Thoracic aorta (tissue), 2 donors: ENCODE data around the gene PBX3. TPM values are rescaled to one million over a fixed set of nuclear protein-coding genes. Genes with fewer than 3 reads are reported as not detected.

Experiments
- ATAC-seq: fragments of 150-250 bp; one replicate; pipeline ENCODE4 v1.8.0; 2017; ENCODE audit warnings: low read depth; ENCODE audit not compliant: insufficient number of reproducible peaks, low FRiP score
- DNase-seq: peaks from one replicate; pipeline ENCODE4 v3.0.0-alpha.2; 2020; ENCODE audit warnings: low spot score
- H3K27ac ChIP-seq, 2 donors: fragments of 200-600 bp; sonication (generic); 1 replicate in 1 of 2; 2 replicates in 1 of 2; pipeline ENCODE4 v1.5.1; 2016; ENCODE audit warnings: mild to moderate bottlenecking in 2 of 2, moderate library complexity in 2 of 2
- H3K27me3 ChIP-seq: fragments of 200-600 bp; sonication (generic); replicated peaks from 2 replicates; pipeline ENCODE4 v1.6.0; 2016; ENCODE audit warnings: mild to moderate bottlenecking; ENCODE audit not compliant: insufficient read depth
- H3K36me3 ChIP-seq: fragments of 200-600 bp; sonication (generic); one replicate; pipeline ENCODE4 v1.5.1; 2016
- H3K4me1 ChIP-seq, 2 donors: fragments of 200-600 bp; sonication (generic); 1 replicate in 1 of 2; 2 replicates in 1 of 2; pipeline versions ENCODE4 v1.5.1 to v1.6.0; 2016; ENCODE audit warnings: low read depth in 2 of 2, mild to moderate bottlenecking in 1 of 2; ENCODE audit not compliant: control insufficient read depth in 1 of 2
- H3K4me3 ChIP-seq: fragments of 200-600 bp; sonication (generic); 2 replicates; pipeline ENCODE4 v1.5.1; 2016; ENCODE audit warnings: mild to moderate bottlenecking
- H3K9me3 ChIP-seq: fragments of 200-600 bp; sonication (generic); 2 replicates; pipeline ENCODE4 v1.5.1; 2016
- total RNA-seq, 2 donors: library from RNA; depleted of rRNA; stranded (reverse); fragments of >200 nt; gene quantifications; one replicate each; pipeline versions ENCODE4 v1.1.0 to v1.2.3, GENCODE V29; 2016
- TF ChIP-seq, protein P1 (sequence below): fragments of 200-600 bp; sonication (generic); IDR thresholded peaks from one replicate; pipeline ENCODE4 v1.5.1; 2019; ENCODE audit warnings: antibody characterized with exemption

Gene PBX3
- total RNA-seq, 2 donors from 2014 or later: 23.9 to 34.8 TPM

- H3K9me3 ChIP-seq: no peaks in the 10 kb centered on the region
- H3K4me3 ChIP-seq: no peak overlapping the region
- ATAC-seq (no peak), DNase-seq (no peak)
- TF ChIP-seq, protein P1, sequence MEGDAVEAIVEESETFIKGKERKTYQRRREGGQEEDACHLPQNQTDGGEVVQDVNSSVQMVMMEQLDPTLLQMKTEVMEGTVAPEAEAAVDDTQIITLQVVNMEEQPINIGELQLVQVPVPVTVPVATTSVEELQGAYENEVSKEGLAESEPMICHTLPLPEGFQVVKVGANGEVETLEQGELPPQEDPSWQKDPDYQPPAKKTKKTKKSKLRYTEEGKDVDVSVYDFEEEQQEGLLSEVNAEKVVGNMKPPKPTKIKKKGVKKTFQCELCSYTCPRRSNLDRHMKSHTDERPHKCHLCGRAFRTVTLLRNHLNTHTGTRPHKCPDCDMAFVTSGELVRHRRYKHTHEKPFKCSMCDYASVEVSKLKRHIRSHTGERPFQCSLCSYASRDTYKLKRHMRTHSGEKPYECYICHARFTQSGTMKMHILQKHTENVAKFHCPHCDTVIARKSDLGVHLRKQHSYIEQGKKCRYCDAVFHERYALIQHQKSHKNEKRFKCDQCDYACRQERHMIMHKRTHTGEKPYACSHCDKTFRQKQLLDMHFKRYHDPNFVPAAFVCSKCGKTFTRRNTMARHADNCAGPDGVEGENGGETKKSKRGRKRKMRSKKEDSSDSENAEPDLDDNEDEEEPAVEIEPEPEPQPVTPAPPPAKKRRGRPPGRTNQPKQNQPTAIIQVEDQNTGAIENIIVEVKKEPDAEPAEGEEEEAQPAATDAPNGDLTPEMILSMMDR: no peak
- peaks cover 3 to 7% of the 10 kb centered on the region in 2 donors for H3K4me1 ChIP-seq
- H3K27me3 ChIP-seq: no peaks in the 10 kb centered on the region
- H3K27ac ChIP-seq: no peak overlapping the region
- no peaks in the 10 kb centered on the region for H3K36me3 ChIP-seq
These were observed 138.3 kb downstream of the PBX3 start for GRCh38 chr9:125885405-125886034.

GRCh38 chr9:125886365-125886764, 139.2 kb downstream of the PBX3 start:
- no peak for ATAC-seq
- Histone ChIP-seq H3K27me3 (no peaks in the 10 kb centered on the region), H3K36me3 (no peaks in the 10 kb centered on the region), H3K4me3 (no peak overlapping the region), H3K4me1 (peaks cover 6 to 10% of the 10 kb centered on the region in 2 donors), H3K27ac (no peak overlapping the region), H3K9me3 (no peaks in the 10 kb centered on the region)
- no peak for DNase-seq
- TF ChIP-seq, protein P1: no peak

DNA sequence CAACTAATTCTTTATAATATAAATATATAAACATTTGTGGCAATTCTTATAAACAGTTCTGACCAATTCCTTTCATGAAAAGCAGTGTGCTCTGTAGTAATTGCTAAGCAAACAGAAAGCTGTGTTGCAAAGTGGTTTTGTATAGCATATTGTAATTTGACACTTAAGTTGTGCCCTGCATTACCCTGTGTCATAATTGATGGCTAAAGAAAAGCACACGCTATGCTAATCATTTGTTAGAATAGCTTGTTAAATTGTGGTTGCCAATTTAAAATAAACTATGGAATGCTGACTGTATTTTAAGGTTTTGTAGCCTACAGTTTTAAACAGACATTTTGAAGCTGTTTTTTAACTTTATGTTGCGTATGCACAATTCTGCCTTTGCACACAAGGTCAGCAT, 140.0 kb downstream of the PBX3 start:
- H3K27ac ChIP-seq: no peak overlapping the region
- no peak overlapping the region for H3K4me3 ChIP-seq

DNA sequence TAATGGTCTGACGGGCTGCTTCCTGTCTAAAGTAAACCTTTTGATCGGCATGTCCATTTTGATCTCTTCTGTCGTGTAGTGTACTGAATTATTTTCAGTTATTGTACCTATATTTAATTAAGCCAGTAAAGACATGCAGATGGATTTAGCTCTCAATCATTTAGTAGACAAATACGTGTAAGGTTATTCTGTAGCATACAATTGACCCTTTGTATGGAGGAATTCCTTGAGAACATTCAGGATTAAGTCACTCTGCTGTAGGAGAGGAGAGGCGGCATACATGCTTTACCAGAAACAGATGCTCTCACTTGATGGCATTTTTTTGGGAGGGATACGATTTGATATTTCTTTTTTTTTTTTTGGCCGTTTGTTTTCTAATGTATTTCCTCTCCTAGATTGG, 141.0 kb downstream of the PBX3 start:
- Histone ChIP-seq H3K36me3 (no peaks in the 10 kb centered on the region), H3K27ac (no peak overlapping the region), H3K4me3 (no peak overlapping the region), H3K9me3 (no peaks in the 10 kb centered on the region), H3K27me3 (no peaks in the 10 kb centered on the region), H3K4me1 (peaks cover 6 to 10% of the 10 kb centered on the region in 2 donors)
- TF ChIP-seq, protein P1: no peak
- no peak for DNase-seq
- no peak for ATAC-seq

More for the DNA sequence above, 140.0 kb downstream of the PBX3 start:
- Histone ChIP-seq H3K27me3 (no peaks in the 10 kb centered on the region), H3K4me1 (peaks cover 6 to 10% of the 10 kb centered on the region in 2 donors), H3K9me3 (no peaks in the 10 kb centered on the region), H3K36me3 (no peaks in the 10 kb centered on the region)
- DNase-seq (no peak), ATAC-seq (no peak)
- TF ChIP-seq, protein P1: no peak

- no peaks in the 10 kb centered on the region for H3K36me3 ChIP-seq
- no peak overlapping the region for H3K27ac ChIP-seq
- no peaks in the 10 kb centered on the region for H3K9me3 ChIP-seq
- H3K4me3 ChIP-seq: peak overlapping the region; percentile 66
- no peak for DNase-seq
- H3K27me3 ChIP-seq: no peaks in the 10 kb centered on the region
- H3K4me1 ChIP-seq: peaks cover 6 to 10% of the 10 kb centered on the region in 2 donors
- ATAC-seq: no peak
- TF ChIP-seq, protein P1: no peak
These were observed 141.9 kb downstream of the PBX3 start for GRCh38 chr9:125889112-125889475.
